ENCODE results near the gene HSDL1. TPM values are rescaled to one million over a fixed set of nuclear protein-coding genes. Genes with fewer than 3 reads are reported as not detected.

Gene HSDL1
- total and polyA plus RNA-seq, 2 of the 8 experiments (the other 6 are each of a cell fraction or from before 2014, with no cell fraction given) = 25.0 to 55.7 TPM

DNA sequence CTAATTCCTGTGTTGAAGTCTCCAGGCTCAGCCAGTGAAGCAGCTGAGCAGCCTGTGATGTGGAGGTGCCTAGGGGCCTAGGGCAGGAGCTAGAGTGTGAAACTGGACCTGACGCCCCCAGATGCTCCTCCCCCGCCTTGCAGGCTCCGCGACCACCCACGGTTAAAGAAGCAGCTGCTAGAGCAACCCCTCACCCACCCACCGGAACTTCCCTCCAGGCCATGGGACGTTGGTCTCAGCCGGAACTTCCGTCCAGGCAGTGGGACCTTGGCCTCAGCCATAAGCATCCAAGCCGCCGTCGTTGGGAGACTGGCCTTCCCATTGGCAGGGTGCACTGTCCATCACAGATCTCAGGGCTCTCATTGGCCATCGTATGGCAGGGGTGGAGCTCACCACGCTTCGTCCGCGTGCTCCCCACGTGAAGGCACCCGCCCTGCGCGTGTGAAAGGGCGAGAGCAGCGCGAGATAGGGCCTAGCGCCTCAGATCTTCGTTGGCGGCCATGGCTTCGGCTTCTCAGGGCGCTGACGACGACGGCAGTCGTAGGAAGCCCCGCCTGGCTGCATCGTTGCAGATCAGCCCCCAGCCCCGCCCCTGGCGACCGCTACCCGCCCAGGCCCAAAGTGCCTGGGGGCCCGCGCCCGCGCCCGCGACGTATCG is 45.9 kb upstream of the HSDL1 start, which contains the start of gene ADAD2:
ADAD2 (plus strand) TSS at position 427 of the 658 bp plus-strand sequence; CDS start at position 501, 74 bp downstream.
- ChIA-PET POLR2A (ENCODE audit: partially characterized antibody) (interaction anchor here (1.4 kb wide), 1 partner anchor 13 kb away, joined by 6 read pairs; no protein-coding TSS in a partner anchor), CTCF (ENCODE audit: partially characterized antibody) (interaction anchor here (1.0 to 1.8 kb wide), 6 partner anchors 8 to 294 kb away, joined by 3 to 5 read pairs (median 3); no protein-coding TSS in a partner anchor)
- no peak for FAIRE-seq

More for the DNA sequence above, 45.9 kb upstream of the HSDL1 start, which contains the start of gene ADAD2:
- no peak within 1 kb of the TSS for H3K27ac ChIP-seq (ENCODE audit: low read depth, low read length)
- no peak within 1 kb of the TSS for H3K18ac ChIP-seq (ENCODE audit: extremely low read depth, low read length)
- peak; percentile 97 for TF ChIP-seq SP1 (IDR thresholded peaks at IDR 0.05; ENCODE audit: low read depth, low read length)
- TF ChIP-seq SP2 (IDR thresholded peaks at IDR 0.05; ENCODE audit: low read length) = peak; percentile 57
- no peak for TF ChIP-seq RNF2 (IDR thresholded peaks at IDR 0.05; ENCODE audit: borderline replicate concordance, low read depth, low read length, missing control alignments, poor library complexity, severe bottlenecking)
- peak; percentile 86 for TF ChIP-seq CHD2 (IDR thresholded peaks at IDR 0.05; ENCODE audit: low read length)
- no peak for TF ChIP-seq EP300 (IDR thresholded peaks at IDR 0.05; ENCODE audit: borderline replicate concordance in 1 of 2, low read depth in 2 of 2, low read length in 2 of 2)
- TF ChIP-seq, protein P1, sequence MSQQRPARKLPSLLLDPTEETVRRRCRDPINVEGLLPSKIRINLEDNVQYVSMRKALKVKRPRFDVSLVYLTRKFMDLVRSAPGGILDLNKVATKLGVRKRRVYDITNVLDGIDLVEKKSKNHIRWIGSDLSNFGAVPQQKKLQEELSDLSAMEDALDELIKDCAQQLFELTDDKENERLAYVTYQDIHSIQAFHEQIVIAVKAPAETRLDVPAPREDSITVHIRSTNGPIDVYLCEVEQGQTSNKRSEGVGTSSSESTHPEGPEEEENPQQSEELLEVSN (IDR thresholded peaks at IDR 0.05) = peak; percentile 91
- peak; percentile 91 for TF ChIP-seq MAX (IDR thresholded peaks at IDR 0.05)
- 0 out of 2 replicates have a peak, but pooled peaks have one; percentile 15 for TF ChIP-seq CREB1 (IDR thresholded peaks at IDR 0.05)
- no peak within 1 kb of the TSS for H4K91ac ChIP-seq (replicated peaks; ENCODE audit: insufficient read length, low read length)
- no peak within 1 kb of the TSS for H3K4me3 ChIP-seq (ENCODE audit: extremely low read depth in 1 of 4, insufficient read depth in 2 of 4, low read depth in 3 of 4, low read length in 4 of 4)
- H3K4ac ChIP-seq (replicated peaks; ENCODE audit: insufficient read length, low read depth, low read length) = no peak within 1 kb of the TSS
- H2BK5ac ChIP-seq (ENCODE audit: low read depth, low read length) = no peak within 1 kb of the TSS
- H3K79me2 ChIP-seq (ENCODE audit: control insufficient read depth in 1 of 2, insufficient read depth in 2 of 2, low read length in 2 of 2) = peaks cover 0 to 7% of the 10 kb centered on the region in 2 experiments; a peak in 2 of 4 replicates
- H2BK20ac ChIP-seq (ENCODE audit: low read length) = no peak within 1 kb of the TSS
- no peak within 1 kb of the TSS for H3K56ac ChIP-seq (replicated peaks; ENCODE audit: insufficient read length, low read depth, low read length)
- H3K27me3 ChIP-seq (replicated peaks in 1 of 4; ENCODE audit: control insufficient read depth in 3 of 4, extremely low read depth in 1 of 4, insufficient read depth in 3 of 4, low read length in 3 of 4) = no peaks in the 10 kb centered on the region
- no peak within 1 kb of the TSS for H3K9ac ChIP-seq (replicated peaks in 1 of 4; ENCODE audit: extremely low read depth in 1 of 4, low read depth in 3 of 4, low read length in 3 of 4)
- H3K4me2 ChIP-seq (ENCODE audit: insufficient read depth in 1 of 2, low read depth in 2 of 2, low read length in 2 of 2) = no peak within 1 kb of the TSS
- H2BK120ac ChIP-seq (replicated peaks; ENCODE audit: low read depth, low read length) = no peak within 1 kb of the TSS
- H2AK5ac ChIP-seq (ENCODE audit: low read depth, low read length) = no peak within 1 kb of the TSS
- no peak within 1 kb of the TSS for H3K14ac ChIP-seq (ENCODE audit: insufficient read length)
- H2AFZ ChIP-seq (ENCODE audit: low read length) = 0 out of 2 replicates have a peak within 1 kb of the TSS, but pooled peaks have one; percentile 41
- peaks cover 3% of the 10 kb centered on the region; the same call in 1 of the 2 replicates for H3K23me2 ChIP-seq (ENCODE audit: low read depth, low read length)
- no peaks in the 10 kb centered on the region for H3K79me1 ChIP-seq (ENCODE audit: low read depth, low read length)
- H3K36me3 ChIP-seq (ENCODE audit: control insufficient read depth in 2 of 4, insufficient read depth in 4 of 4, low read length in 3 of 4) = no peaks in the 10 kb centered on the region
- peaks cover 0 to 3% of the 10 kb centered on the region in 2 experiments for H4K20me1 ChIP-seq (replicated peaks in 1 of 2; ENCODE audit: control insufficient read depth in 1 of 2, insufficient read depth in 2 of 2, low read length in 2 of 2)
- peak; percentile 33 to 88 for DNase-seq (ENCODE audit: low read depth in 1 of 2, low spot score in 2 of 2)
- no peak within 1 kb of the TSS for H2BK12ac ChIP-seq (ENCODE audit: low read depth, low read length)
- no peaks in the 10 kb centered on the region; a peak in 1 of 4 replicates for H3K9me3 ChIP-seq (ENCODE audit: insufficient read depth in 2 of 2, low read depth in 1 of 2, low read length in 1 of 2)
- H3K23ac ChIP-seq (ENCODE audit: insufficient read length) = no peak within 1 kb of the TSS
- peak within 1 kb of the TSS; percentile 11; the same call in 1 of the 2 replicates for H4K8ac ChIP-seq (ENCODE audit: extremely low read depth, insufficient read depth, low read length)
- H3K4me1 ChIP-seq (replicated peaks in 1 of 4; ENCODE audit: control insufficient read depth in 3 of 4, insufficient read depth in 4 of 4, low read length in 3 of 4) = peaks cover 0 to 1% (median 0%) of the 10 kb centered on the region in 4 experiments; a peak in 3 of 7 replicates
- 86% methylated on average over 42 of the region's 47 CpGs; no CpG with 5 or more reads in 1 of the 2 experiments for WGBS, 2 experiments (ENCODE audit: extremely low coverage in 1 of 2, insufficient coverage in 1 of 2, insufficient read length in 1 of 2, insufficient replicate concordance in 2 of 2, low coverage in 1 of 2, low lambda C conversion rate in 2 of 2, missing lambda C conversion rate in 1 of 2)
- H2BK15ac ChIP-seq (ENCODE audit: low read length) = no peak within 1 kb of the TSS
- H4K5ac ChIP-seq (ENCODE audit: insufficient read length, low read depth, low read length) = no peak within 1 kb of the TSS
